GM18870 (cell line): ENCODE measurements around the gene ZNF740.
"Not testable (repeated sequence)": the region's sequence is repeated elsewhere in the genome, so short reads cannot be mapped to it uniquely, and the experiment has no call there.

Source experiments
- ATAC-seq: cut with Tn5 transposase; IDR thresholded peaks from one replicate; pipeline ENCODE4 v1.9.1; 2021; ENCODE audit warnings: moderate library complexity; ENCODE audit not compliant: unreplicated experiment

ZNF740 gene

DNA sequence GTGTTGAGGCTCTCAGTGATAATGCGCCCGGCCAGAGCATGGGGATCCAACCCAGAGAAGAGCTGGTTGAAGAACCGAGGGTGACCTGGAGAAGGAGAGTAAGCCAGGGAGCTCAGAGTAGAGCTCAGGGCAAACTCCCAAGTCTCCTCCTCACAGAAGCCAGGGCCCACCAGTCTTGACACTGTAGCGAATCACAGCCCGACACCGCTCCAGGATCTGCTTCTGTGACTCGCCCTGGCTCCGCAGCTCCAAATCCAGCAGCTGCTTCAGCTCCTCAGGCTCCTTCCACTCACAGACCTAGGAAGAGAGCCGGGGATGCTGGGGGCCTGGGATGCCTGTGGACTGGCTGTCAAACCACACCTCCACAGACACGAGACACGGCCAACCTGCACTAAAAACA lies 8.2 kb upstream of the ZNF740 start:
- no peak for ATAC-seq

- no peak for ATAC-seq
Observed at GRCh38 chr12:53173085-53173715, 7.3 kb upstream of the ZNF740 start.

DNA sequence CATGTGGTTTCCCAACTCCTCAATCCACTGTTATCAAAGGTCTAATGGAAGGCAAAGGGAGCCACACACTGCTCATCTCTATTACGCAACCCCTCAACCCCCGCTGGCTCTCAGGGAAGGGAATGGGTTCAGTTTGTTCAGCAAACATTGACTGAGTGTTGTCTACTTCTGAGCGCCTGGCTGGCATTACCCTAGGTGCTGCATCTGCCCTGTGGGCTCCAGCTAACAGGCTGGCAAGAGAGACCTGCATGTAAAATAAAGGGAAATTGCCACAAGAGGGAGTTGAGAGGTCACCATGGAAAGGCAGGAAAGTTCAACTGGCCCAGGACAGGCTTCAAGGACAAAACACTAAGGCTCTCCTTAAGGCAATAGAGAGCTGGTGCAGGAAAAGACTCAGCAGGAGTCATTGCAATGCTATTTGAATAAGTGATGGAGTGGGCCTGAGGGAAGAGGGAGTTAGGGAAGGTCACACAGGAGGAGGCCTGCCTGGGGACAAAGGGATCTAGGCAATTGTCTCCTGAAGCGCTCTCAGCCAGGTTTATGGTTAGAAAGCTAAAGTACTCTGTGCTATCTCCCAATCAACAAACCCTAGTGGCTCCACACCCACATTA lies 5.5 kb upstream of the ZNF740 start:
- no peak for ATAC-seq

GRCh38 chr12:53176750-53177149 lies 3.8 kb upstream of the ZNF740 start:
- ATAC-seq: no peak

GRCh38 chr12:53177447-53177846 lies 3.1 kb upstream of the ZNF740 start:
- not testable (repeated sequence) for ATAC-seq

GRCh38 chr12:53178803-53179202 lies 1.7 kb upstream of the ZNF740 start:
- not testable (repeated sequence) for ATAC-seq

- no peak for ATAC-seq
Observed at GRCh38 chr12:53179687-53180219, 769 bp upstream of the ZNF740 start.

DNA sequence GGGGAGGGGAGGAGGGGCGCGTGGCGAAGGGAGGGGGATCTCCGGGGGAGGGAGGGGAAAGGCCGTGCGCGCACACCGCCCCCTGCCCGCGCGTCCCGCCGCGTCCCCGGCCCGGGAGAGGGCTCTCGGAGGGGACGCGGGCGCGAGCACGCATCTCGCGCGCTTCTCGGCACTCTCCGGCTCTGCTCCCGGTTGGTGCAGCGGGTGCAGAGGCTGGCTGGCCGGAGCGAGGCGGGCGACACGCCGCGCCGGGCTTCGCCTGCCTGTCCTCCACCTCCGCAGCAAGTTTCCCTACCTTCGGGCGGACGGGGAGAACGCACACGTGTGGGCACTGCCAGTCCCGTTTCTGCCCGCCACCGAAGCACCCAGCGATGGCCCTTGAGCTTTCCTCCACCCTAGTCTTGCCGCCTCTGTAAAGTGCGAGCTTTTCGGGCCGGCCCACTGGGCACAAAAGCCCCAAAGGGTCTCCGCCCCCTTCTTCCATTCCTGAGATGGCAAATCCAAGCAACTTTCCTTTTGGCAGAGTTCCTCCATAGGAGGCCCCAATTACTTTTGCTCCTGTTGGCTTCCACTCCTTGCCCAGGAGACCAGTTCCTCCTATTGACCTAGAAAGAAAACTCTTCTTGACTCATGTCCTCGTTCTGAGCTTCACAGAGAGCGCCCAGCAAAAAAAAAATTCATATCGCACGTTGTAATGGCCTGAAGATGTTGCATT lies 566 bp downstream of the ZNF740 start:
- ATAC-seq: no peak

- ATAC-seq: no peak
Observed at GRCh38 chr12:53181935-53182334, 1.4 kb downstream of the ZNF740 start.

DNA sequence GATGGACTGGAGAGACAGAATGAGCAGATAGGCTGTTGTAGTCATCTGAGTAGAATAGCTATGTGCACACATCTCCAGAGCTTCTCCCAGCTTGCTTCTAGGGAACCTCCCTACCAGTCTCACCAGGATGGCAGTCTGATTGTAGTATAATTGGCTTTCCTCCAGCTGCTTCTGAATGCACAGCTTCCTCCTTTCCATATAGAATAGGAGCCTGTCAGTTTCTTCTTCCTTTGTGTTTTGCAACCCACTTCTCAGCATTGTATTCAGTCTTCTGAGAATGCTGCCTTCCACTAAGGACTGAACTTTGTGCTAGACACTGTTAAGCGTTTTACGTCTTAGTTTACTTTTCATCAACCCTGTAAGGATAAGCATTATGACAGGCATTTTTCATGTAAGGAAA lies 2.4 kb downstream of the ZNF740 start:
- no peak for ATAC-seq

DNA sequence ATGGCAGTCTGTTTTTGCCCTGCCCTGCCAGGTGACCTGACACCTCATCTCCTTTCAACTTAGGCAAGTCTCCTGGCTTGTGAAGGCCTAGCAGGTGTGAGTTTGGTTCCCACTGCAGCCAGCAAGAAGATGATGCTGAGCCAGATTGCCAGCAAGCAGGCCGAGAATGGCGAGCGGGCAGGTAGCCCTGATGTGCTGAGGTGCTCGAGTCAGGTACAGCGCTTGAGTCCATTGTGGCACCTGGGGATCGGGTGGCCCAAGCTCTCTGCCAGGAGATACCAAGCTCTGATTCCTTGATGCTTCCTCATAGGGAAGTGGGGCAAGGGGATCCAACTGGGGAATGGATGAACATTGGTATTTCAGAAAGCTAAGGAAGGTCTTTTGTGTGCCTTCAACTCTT lies 4.3 kb downstream of the ZNF740 start:
- ATAC-seq: no peak

GRCh38 chr12:53185582-53186153 lies 5.1 kb downstream of the ZNF740 start:
- no peak for ATAC-seq

GRCh38 chr12:53186745-53187144 lies 6.2 kb downstream of the ZNF740 start:
- no peak for ATAC-seq

DNA sequence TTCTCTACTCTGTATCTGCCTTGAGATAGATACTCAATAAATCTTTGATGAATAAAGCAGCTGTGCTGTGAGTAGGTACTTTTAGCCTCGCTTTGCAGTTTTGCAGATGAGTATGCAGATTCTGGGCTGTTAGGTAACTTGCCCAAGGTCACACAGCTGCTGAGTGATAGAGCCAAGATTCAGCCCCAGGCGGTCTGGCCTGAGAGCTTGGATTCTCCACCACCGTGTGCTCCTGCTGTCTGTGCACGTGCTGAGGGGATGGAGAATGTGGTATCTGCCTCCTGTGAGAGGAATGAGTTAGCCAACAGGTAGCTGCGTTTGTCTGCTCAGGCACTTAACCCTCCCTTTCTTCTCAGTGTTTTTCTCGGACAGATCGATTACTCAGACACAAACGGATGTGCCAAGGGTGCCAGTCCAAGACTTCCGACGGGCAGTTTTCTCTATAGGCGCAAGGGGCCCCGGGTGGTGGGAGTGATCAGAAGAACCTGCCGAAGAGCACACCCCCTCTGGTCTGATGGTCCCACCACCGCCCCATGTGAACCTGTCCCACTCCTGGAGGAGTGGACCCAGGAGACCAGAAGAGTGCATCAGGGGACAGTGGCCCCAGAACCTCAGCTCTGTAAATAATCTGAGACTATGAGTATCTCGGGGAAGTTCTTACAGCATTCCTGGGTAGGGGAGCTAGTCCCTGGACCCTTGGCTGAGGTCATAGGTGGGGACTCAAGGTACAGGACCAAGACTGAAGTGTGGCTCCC lies 6.8 kb downstream of the ZNF740 start:
- no peak for ATAC-seq

DNA sequence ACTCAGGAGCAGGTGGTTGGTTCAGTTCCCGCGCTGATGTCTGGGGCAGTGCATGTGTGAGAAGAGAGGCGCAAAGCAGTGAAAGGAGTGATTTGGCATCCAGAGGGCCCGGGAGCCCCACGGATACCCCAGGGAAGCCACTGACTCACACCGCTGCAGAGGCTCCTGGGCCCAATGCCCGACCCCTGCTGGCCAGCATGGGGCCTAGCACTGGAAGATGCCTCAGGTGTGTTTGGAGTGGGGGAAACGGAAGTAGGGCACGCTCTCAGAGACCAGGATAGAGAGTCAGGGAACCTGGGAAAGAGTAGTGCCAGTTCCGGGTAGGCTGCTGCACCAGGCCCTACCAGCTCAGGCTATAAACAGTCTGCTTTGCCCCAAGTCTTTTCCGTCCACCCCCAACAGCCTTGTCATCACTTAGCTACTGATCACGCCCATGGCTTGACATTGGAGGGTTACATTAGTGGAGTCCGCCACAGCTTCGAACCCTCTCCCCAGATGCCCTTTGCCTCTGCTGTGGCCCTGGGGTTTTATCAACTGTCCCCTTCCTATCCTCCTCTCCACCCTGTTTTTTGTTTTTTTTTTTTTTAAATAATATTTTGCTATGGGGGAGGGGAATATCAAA lies 9.7 kb downstream of the ZNF740 start:
- ATAC-seq: no peak

- no peak for ATAC-seq
Observed at GRCh38 chr12:53191096-53191884, 10.8 kb downstream of the ZNF740 start.

GRCh38 chr12:53191885-53192530 lies 11.5 kb downstream of the ZNF740 start:
- no peak for ATAC-seq

DNA sequence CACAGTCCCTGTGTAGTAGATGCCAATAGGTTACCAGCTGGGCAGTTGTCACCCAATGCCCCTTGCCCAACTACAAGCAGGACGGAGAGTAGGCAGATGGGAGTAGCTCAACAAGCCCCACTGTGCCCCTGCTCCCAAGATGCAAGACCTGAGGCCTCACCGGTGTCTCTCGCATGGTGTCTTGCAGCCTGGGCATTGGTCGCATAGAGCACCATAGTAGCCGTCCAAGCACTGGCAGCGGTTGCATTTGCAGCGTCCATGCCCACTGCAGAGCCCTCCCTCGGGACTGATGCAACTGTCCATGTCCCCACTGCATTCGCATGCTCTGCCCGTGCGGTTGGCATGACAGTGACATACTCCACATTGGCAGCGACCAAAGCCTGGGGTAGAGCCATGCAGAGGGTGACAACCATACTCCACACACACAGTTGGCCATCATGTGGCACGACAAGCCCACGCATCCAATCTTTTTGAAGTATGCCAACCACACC lies 12.1 kb downstream of the ZNF740 start:
- ATAC-seq: no peak

GRCh38 chr12:53193040-53193439 lies 12.5 kb downstream of the ZNF740 start:
- ATAC-seq: no peak
